Measurements from ENCODE around the gene IQSEC1.

IQSEC1 gene

DNA sequence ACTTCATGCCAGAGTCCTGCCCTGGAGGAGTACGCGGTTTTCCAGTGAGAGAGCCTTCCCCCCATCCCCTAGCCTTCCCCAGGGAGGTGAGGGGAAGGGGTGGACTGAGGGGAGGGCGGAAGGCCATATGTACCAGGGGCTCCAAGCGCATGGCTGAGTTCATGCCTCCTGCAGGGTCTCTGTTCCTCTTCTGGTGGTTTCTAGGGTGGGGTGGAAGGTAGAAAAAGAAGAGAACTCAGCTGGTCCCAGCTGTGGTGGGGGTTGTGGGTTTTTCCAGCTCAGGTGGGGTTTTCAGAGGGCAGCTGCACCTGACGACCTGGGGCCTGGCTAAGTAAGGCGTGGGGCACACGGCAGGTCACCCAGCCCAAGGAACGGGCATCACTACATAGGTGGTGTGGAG is 10.7 kb upstream of the IQSEC1 start:
- no peaks in the 10 kb centered on the region for H3K4me1 ChIP-seq (ENCODE audit: control insufficient read depth, insufficient read depth, low read length, poor library complexity, severe bottlenecking)
- H3K4me3 ChIP-seq (ENCODE audit: extremely low read depth, insufficient read depth, low read length, poor library complexity, severe bottlenecking), result no peak overlapping the region
- 83 to 90% methylated on average over 3 of the region's 8 CpGs for WGBS, 2 experiments (ENCODE audit: insufficient coverage in 2 of 2)
- no peaks in the 10 kb centered on the region for H3K36me3 ChIP-seq (ENCODE audit: control insufficient read depth, insufficient read depth, low read length)
- H3K27ac ChIP-seq (ENCODE audit: low read depth, low read length, severe bottlenecking), result no peak overlapping the region
- H3K9me3 ChIP-seq (ENCODE audit: control insufficient read depth, low read length), result no peaks in the 10 kb centered on the region

DNA sequence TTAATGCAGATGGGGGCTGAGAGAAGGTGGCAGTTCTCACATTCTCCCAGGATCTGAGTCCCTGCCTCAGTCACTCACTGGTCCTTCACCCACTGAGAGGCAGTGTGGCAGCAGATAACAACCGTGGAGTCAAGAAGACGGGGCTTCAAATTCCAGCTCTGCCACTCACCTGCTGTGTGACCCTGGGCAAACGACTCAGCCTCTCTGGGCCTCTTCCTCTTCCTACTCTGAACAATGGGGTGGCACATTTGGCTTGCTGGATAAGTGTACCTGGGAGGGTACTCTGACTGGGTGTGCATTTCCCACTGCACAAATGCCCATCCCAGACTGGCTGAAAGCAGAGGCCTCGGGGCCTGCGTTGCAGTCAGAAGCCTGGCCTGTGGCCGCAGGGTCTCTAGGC is 10.0 kb upstream of the IQSEC1 start:
- H3K36me3 ChIP-seq (ENCODE audit: control insufficient read depth, insufficient read depth, low read length), result no peaks in the 10 kb centered on the region
- no peaks in the 10 kb centered on the region for H3K9me3 ChIP-seq (ENCODE audit: control insufficient read depth, low read length)
- H3K4me3 ChIP-seq (ENCODE audit: extremely low read depth, insufficient read depth, low read length, poor library complexity, severe bottlenecking), result no peak overlapping the region
- no peak overlapping the region for H3K27ac ChIP-seq (ENCODE audit: low read depth, low read length, severe bottlenecking)
- WGBS, 2 experiments (ENCODE audit: insufficient coverage in 2 of 2), result 93 to 96% methylated on average over 5 to 6 of the region's 6 CpGs
- no peaks in the 10 kb centered on the region for H3K4me1 ChIP-seq (ENCODE audit: control insufficient read depth, insufficient read depth, low read length, poor library complexity, severe bottlenecking)

DNA sequence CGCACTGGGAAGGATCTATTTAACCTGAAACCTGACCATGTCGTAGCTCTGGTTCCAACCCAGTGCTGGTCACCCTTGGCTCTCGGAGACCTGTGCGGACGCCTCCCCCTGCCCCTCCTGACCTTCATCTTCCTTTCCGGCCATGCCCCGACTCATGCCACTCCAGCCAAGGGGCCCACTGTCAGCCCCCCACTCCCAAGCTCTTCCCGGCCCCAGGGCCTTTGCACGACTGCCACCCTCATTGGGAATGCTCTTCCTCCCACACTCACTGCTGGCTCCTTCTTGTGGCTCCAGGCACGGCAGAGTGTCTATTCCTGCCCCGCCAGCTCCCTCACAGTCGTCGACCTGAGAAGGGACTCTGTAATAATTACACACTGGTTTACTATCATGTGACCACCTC is 9.4 kb upstream of the IQSEC1 start:
- WGBS, 2 experiments (ENCODE audit: insufficient coverage in 2 of 2), result 92 to 95% methylated on average over 7 to 13 of the region's 13 CpGs
- Histone ChIP-seq H3K4me1 (ENCODE audit: control insufficient read depth, insufficient read depth, low read length, poor library complexity, severe bottlenecking) (no peaks in the 10 kb centered on the region), H3K4me3 (ENCODE audit: extremely low read depth, insufficient read depth, low read length, poor library complexity, severe bottlenecking) (no peak overlapping the region), H3K27ac (ENCODE audit: low read depth, low read length, severe bottlenecking) (no peak overlapping the region), H3K36me3 (ENCODE audit: control insufficient read depth, insufficient read depth, low read length) (no peaks in the 10 kb centered on the region), H3K9me3 (ENCODE audit: control insufficient read depth, low read length) (no peaks in the 10 kb centered on the region)

DNA sequence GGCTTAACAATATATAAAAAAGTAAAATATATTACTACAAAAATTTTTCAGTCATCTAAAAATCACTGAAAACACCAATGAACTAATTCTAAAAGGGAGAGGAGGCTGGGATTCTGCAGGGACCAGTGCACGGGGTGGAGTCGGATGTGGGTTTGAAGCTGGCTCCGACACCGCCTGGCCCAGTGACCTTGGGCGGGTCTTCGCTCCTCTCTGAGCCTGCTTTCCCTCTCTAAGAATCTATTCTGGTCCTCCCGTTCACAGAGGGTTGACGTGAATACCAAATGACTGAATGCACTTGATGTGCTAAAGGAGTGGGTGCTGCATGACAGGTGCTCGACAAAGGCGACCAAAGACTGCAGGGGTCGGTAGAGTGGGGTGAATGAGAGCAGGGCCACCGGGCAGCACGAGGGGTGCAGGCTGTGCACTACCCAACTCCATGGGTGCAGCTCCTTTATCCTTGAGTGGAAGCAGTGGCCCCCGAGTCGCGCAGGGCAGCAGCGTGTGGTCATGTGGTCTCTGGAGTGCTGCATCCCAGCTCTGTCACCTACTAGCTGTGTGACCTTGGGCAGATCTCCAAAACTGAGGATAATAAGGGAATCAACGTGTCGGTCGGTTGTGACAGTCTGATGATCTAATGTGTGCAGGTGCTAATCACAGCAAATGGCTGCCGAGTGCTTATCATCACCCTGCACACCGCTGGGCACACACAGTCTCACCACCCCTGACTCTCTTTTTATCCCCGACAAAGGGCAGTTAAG is 8.6 kb upstream of the IQSEC1 start:
- Histone ChIP-seq H3K4me3 (ENCODE audit: extremely low read depth, insufficient read depth, low read length, poor library complexity, severe bottlenecking) (no peak overlapping the region), H3K36me3 (ENCODE audit: control insufficient read depth, insufficient read depth, low read length) (no peaks in the 10 kb centered on the region), H3K4me1 (ENCODE audit: control insufficient read depth, insufficient read depth, low read length, poor library complexity, severe bottlenecking) (no peaks in the 10 kb centered on the region), H3K9me3 (ENCODE audit: control insufficient read depth, low read length) (no peaks in the 10 kb centered on the region), H3K27ac (ENCODE audit: low read depth, low read length, severe bottlenecking) (no peak overlapping the region)
- 90 to 91% methylated on average over 22 of the region's 23 CpGs for WGBS, 2 experiments (ENCODE audit: insufficient coverage in 2 of 2)

DNA sequence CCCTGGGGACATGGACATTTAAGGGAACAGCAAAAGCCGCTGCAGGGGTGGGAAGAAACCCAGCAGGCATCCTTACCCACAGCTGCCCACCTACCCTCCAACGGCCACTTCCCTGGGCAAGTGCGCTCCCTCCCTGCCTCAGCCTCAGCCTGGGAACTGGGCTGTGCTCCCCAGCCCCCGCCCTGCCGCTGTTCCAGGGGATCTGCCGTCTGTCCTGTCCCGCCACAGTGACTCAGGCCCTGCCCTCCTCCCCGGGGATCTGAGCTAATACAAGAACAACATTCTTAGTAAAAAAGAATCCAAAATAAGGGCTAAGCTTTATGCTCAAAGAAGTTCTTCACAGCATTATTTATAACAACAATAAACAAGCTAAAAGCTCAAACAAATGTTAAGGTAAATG is 7.4 kb upstream of the IQSEC1 start:
- H3K4me3 ChIP-seq (ENCODE audit: extremely low read depth, insufficient read depth, low read length, poor library complexity, severe bottlenecking), result no peak overlapping the region
- H3K4me1 ChIP-seq (ENCODE audit: control insufficient read depth, insufficient read depth, low read length, poor library complexity, severe bottlenecking), result no peaks in the 10 kb centered on the region
- H3K36me3 ChIP-seq (ENCODE audit: control insufficient read depth, insufficient read depth, low read length), result no peaks in the 10 kb centered on the region
- H3K27ac ChIP-seq (ENCODE audit: low read depth, low read length, severe bottlenecking), result no peak overlapping the region
- no peaks in the 10 kb centered on the region for H3K9me3 ChIP-seq (ENCODE audit: control insufficient read depth, low read length)
- 41 to 54% methylated on average over 5 to 8 of the region's 8 CpGs for WGBS, 2 experiments (ENCODE audit: insufficient coverage in 2 of 2)

DNA sequence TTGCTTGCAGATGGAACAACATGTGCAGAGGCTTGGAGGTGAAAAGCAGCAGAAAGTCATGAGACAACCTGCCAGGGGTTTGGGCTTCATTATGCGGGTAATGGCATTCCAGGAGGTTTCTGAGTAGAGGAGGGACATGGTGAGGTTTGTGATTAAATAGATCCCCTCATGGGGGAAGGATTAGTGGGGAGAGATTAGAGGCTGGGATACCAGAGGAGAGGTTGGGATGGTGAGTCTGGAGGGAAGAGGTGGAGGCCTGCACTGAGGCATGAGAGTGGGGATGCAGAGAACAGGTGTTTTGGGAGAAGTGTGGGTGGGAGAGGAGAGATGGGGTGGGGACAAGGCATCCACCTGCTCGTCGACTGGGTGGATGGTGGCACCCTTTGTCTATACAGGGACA is 6.8 kb upstream of the IQSEC1 start:
- Histone ChIP-seq H3K4me1 (ENCODE audit: control insufficient read depth, insufficient read depth, low read length, poor library complexity, severe bottlenecking) (no peaks in the 10 kb centered on the region), H3K36me3 (ENCODE audit: control insufficient read depth, insufficient read depth, low read length) (no peaks in the 10 kb centered on the region), H3K27ac (ENCODE audit: low read depth, low read length, severe bottlenecking) (no peak overlapping the region), H3K9me3 (ENCODE audit: control insufficient read depth, low read length) (no peaks in the 10 kb centered on the region), H3K4me3 (ENCODE audit: extremely low read depth, insufficient read depth, low read length, poor library complexity, severe bottlenecking) (no peak overlapping the region)
- 92% methylated on average over 3 of the region's 3 CpGs; no CpG with 5 or more reads in 1 of the 2 experiments for WGBS, 2 experiments (ENCODE audit: insufficient coverage in 2 of 2)

DNA sequence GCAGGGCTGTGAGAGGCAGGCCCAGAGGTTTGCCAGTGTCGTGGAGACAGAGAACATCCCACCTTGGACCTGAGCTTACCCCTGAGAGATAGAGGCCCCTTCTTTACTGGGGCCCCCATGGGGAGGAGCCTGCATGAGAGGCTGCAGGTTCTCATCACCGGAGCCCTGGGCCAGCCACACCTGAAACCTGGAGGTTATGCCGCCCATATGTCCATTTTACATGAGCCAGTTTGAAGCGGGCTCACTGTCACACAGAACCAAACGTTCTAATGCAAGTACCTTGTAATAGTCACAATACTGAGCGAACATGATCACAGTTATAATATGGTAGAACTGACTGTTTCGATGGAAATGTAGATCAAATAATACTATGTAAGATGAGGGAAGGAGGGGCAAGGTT is 6.3 kb upstream of the IQSEC1 start:
- Histone ChIP-seq H3K4me3 (ENCODE audit: extremely low read depth, insufficient read depth, low read length, poor library complexity, severe bottlenecking) (no peak overlapping the region), H3K4me1 (ENCODE audit: control insufficient read depth, insufficient read depth, low read length, poor library complexity, severe bottlenecking) (no peaks in the 10 kb centered on the region), H3K36me3 (ENCODE audit: control insufficient read depth, insufficient read depth, low read length) (no peaks in the 10 kb centered on the region), H3K27ac (ENCODE audit: low read depth, low read length, severe bottlenecking) (no peak overlapping the region), H3K9me3 (ENCODE audit: control insufficient read depth, low read length) (no peaks in the 10 kb centered on the region)
- 86 to 94% methylated on average over 7 of the region's 7 CpGs for WGBS, 2 experiments (ENCODE audit: insufficient coverage in 2 of 2)

DNA sequence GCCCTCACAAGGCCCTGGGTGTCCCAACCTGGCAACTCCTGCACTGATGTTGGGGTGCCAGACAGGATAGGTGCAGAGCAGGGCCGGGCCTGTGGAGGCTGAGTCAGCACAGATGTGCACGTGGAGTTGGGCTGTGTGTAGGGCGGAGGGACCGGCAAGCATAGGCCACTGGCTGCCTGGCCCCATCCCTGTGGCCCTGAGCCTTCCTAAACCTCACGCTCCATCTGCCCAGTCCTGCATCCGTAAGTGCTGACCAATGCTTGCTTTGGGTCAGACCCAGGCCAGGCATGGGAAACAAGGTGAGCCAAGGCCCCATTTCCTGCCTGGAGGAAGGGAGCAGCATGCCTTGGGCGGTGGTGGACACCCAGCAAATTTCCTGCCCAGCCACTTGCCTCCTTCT is 5.8 kb upstream of the IQSEC1 start:
- Histone ChIP-seq H3K9me3 (ENCODE audit: control insufficient read depth, low read length) (no peaks in the 10 kb centered on the region), H3K4me1 (ENCODE audit: control insufficient read depth, insufficient read depth, low read length, poor library complexity, severe bottlenecking) (no peaks in the 10 kb centered on the region), H3K27ac (ENCODE audit: low read depth, low read length, severe bottlenecking) (no peak overlapping the region), H3K4me3 (ENCODE audit: extremely low read depth, insufficient read depth, low read length, poor library complexity, severe bottlenecking) (no peak overlapping the region), H3K36me3 (ENCODE audit: control insufficient read depth, insufficient read depth, low read length) (no peaks in the 10 kb centered on the region)
- WGBS, 2 experiments (ENCODE audit: insufficient coverage in 2 of 2), result 79 to 88% methylated on average over 6 of the region's 7 CpGs

DNA sequence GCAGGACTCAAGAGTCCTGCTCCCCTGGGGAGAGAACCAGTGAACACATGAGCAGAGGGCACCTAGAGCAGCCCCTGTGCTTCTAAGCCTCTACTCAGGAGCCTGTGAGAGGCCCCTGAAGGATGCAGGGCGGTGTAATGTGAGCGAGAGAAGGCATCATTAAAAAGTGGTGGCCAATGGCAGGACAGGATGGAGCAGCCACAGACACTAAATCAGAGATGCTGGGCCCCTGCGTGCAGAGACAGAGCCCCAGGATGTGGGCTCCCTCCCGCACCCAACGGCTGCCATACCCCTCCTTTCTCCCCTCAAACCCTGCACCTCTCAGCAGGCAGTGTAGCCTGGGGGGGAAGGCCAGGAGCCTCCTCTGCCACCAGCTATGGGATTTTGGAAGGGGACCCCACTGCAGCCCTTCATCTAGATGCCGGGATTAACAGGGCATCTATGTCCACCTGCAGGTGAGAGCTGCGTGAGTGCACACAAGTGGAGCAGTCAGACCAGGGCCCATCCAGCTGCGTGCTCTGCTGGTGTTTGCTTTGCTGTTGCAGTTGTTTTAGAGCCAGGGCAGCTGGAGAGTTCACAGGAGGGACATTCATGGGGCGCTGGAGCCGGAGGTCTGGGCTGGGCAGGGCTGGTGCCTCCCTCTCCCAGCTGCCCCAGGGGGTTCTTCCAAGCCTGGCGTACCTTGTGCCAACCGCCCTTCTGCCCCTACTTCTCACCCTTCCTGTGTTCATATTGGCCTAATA is 5.1 kb upstream of the IQSEC1 start:
- peaks cover 3% of the 10 kb centered on the region for H3K4me1 ChIP-seq (ENCODE audit: control insufficient read depth, insufficient read depth, low read length, poor library complexity, severe bottlenecking)
- no peaks in the 10 kb centered on the region for H3K36me3 ChIP-seq (ENCODE audit: control insufficient read depth, insufficient read depth, low read length)
- H3K9me3 ChIP-seq (ENCODE audit: control insufficient read depth, low read length), result no peaks in the 10 kb centered on the region
- 75 to 76% methylated on average over 9 of the region's 12 CpGs for WGBS, 2 experiments (ENCODE audit: insufficient coverage in 2 of 2)
- H3K27ac ChIP-seq (ENCODE audit: low read depth, low read length, severe bottlenecking), result no peak overlapping the region
- no peak overlapping the region for H3K4me3 ChIP-seq (ENCODE audit: extremely low read depth, insufficient read depth, low read length, poor library complexity, severe bottlenecking)

DNA sequence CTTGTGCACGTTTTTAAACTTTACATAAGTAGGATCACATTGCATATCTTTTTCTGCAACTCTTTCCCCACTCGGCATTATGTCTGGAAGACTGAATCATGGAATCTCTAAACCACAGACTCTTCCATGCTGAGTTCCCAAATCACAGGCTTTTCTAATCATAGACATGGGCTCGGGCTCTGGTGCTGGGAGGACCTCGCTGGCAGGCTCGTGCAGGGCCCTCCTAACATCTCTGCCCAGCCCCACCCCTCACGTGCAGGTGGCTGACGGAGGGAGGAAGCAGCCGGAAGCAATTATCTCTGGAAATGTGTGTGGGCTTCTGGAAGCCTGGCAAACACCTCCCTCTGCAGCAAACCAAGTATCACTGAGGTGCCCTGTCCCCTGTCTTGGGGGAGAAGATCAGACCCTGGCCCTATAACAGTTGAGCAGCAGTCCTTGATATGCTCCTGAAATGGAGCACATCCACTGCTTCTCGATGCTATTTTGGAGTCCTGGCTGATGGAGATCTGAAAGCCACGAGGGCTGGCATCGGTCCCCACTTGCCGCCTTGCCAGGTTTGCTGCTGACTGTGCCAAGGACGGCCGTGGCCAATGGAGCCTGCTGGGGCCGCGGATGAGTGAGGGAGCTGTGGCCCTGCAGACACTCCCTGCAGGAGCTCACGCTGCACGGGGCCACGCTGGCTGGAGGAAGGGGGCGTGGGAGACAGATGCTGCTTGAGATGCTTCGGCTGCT is 4.4 kb upstream of the IQSEC1 start:
- Histone ChIP-seq H3K4me1 (ENCODE audit: control insufficient read depth, insufficient read depth, low read length, poor library complexity, severe bottlenecking) (peaks cover 7% of the 10 kb centered on the region), H3K4me3 (ENCODE audit: extremely low read depth, insufficient read depth, low read length, poor library complexity, severe bottlenecking) (no peak overlapping the region), H3K9me3 (ENCODE audit: control insufficient read depth, low read length) (no peaks in the 10 kb centered on the region), H3K36me3 (ENCODE audit: control insufficient read depth, insufficient read depth, low read length) (no peaks in the 10 kb centered on the region), H3K27ac (ENCODE audit: low read depth, low read length, severe bottlenecking) (no peak overlapping the region)
- WGBS, 2 experiments (ENCODE audit: insufficient coverage in 2 of 2), result 81 to 84% methylated on average over 15 to 18 of the region's 21 CpGs
